H1 (cell line): ENCODE results near the gene SCCPDH. TPM values are rescaled to one million over a fixed set of nuclear protein-coding genes. Genes with fewer than 3 reads are reported as not detected.

ENCODE experiments used
- CTCF ChIA-PET: fragments of 300-600 bp; sonication (Branson Sonifier 250); formaldehyde crosslinking; loops from one replicate; lab custom pipeline; 2021; ENCODE audit not compliant: partially characterized antibody; lab: Charles Lee
- POLR2A ChIA-PET: fragments of 300-600 bp; sonication (Branson Sonifier 250); formaldehyde crosslinking; loops from one replicate; lab custom pipeline; 2021; ENCODE audit warnings: inconsistent platforms; ENCODE audit not compliant: partially characterized antibody; lab: Charles Lee
- DNase-seq, 2 experiments: peaks; one replicate each; pipeline versions ENCODE4 v3.0.0 to v3.0.0-alpha.2; 2010 to 2022; ENCODE audit warnings: low spot score in 2 of 2, low read depth in 1 of 2, mixed read lengths in 1 of 2
- FAIRE-seq: peaks from 2 replicates; lab custom pipeline; 2011; peaks lifted over from hg19 to GRCh38; lab: Jason Lieb, UNC
- H2AFZ ChIP-seq: 2 replicates; pipeline ENCODE4 v1.8.1; 2012; ENCODE audit warnings: low read length, inconsistent platforms
- H2AK5ac ChIP-seq: 2 replicates; pipeline ENCODE4 v1.6.1; 2013; ENCODE audit warnings: low read depth, low read length
- H2BK120ac ChIP-seq: replicated peaks from 2 replicates; pipeline ENCODE3; 2013; ENCODE audit warnings: low read depth, low read length, inconsistent platforms
- H2BK12ac ChIP-seq: 2 replicates; pipeline ENCODE4 v1.6.1; 2013; ENCODE audit warnings: low read depth, low read length
- H2BK15ac ChIP-seq: 2 replicates; pipeline ENCODE4 v1.6.1; 2013; ENCODE audit warnings: low read length
- H2BK20ac ChIP-seq: 2 replicates; pipeline ENCODE4 v1.6.1; 2013; ENCODE audit warnings: low read length
- H2BK5ac ChIP-seq: 2 replicates; pipeline ENCODE4 v1.6.1; 2013; ENCODE audit warnings: low read depth, low read length
- H3K14ac ChIP-seq: 2 replicates; pipeline ENCODE4 v1.6.1; 2013; ENCODE audit warnings: inconsistent platforms; ENCODE audit not compliant: insufficient read length
- H3K18ac ChIP-seq: 2 replicates; pipeline ENCODE4 v1.6.1; 2013; ENCODE audit warnings: low read length; ENCODE audit errors: extremely low read depth
- H3K23ac ChIP-seq: 2 replicates; pipeline ENCODE4 v1.6.1; 2013; ENCODE audit warnings: inconsistent platforms; ENCODE audit not compliant: insufficient read length
- H3K23me2 ChIP-seq: 2 replicates; pipeline ENCODE4 v1.6.1; 2013; ENCODE audit warnings: low read depth, low read length
- H3K27ac ChIP-seq: 2 replicates; pipeline ENCODE4 v1.6.1; 2011; ENCODE audit warnings: low read depth, low read length, inconsistent platforms
- H3K27me3 ChIP-seq, 4 experiments: replicated peaks in 1 of 4; 1 replicate in 1 of 4; 2 replicates in 3 of 4; pipeline versions ENCODE4 v1.6.1 to v1.8.1; 2011 to 2013; ENCODE audit warnings: low read length in 3 of 4, mild to moderate bottlenecking in 3 of 4, inconsistent platforms in 2 of 4, mixed read lengths in 2 of 4, moderate library complexity in 1 of 4; ENCODE audit not compliant: control insufficient read depth in 3 of 4, insufficient read depth in 3 of 4; ENCODE audit errors: extremely low read depth in 1 of 4
- H3K36me3 ChIP-seq, 4 experiments: 2 replicates each; pipeline versions ENCODE4 v1.6.1 to v1.8.1; 2011 to 2013; ENCODE audit warnings: mild to moderate bottlenecking in 4 of 4, low read length in 3 of 4, moderate library complexity in 2 of 4, control low read depth in 1 of 4, inconsistent platforms in 1 of 4; ENCODE audit not compliant: insufficient read depth in 4 of 4, control insufficient read depth in 2 of 4
- H3K4ac ChIP-seq: replicated peaks from 2 replicates; pipeline ENCODE3; 2013; ENCODE audit warnings: low read length, low read depth, mixed read lengths, inconsistent platforms; ENCODE audit not compliant: insufficient read length
- H3K4me1 ChIP-seq, 4 experiments: replicated peaks in 1 of 4; 1 replicate in 1 of 4; 2 replicates in 3 of 4; pipeline versions ENCODE4 v1.6.1 to v1.8.1; 2011 to 2013; ENCODE audit warnings: low read length in 3 of 4, inconsistent platforms in 2 of 4, mixed read lengths in 1 of 4; ENCODE audit not compliant: insufficient read depth in 4 of 4, control insufficient read depth in 3 of 4
- H3K4me2 ChIP-seq, 2 experiments: 2 replicates each; pipeline versions ENCODE4 v1.6.1 to v1.8.1; 2011 to 2013; ENCODE audit warnings: low read depth in 2 of 2, low read length in 2 of 2, control low read depth in 1 of 2, inconsistent platforms in 1 of 2, mild to moderate bottlenecking in 1 of 2; ENCODE audit not compliant: insufficient read depth in 1 of 2
- H3K4me3 ChIP-seq, 4 experiments: fragments of 200-600, 300-600 bp in 1 of 4; sonication (generic), shearing (Covaris generic), sonication (Bioruptor Twin) in 1 of 4; 2 replicates each; pipeline versions ENCODE4 v1.5.1 to v1.8.1; 2011 to 2016; ENCODE audit warnings: low read length in 4 of 4, low read depth in 3 of 4, control low read depth in 2 of 4, inconsistent platforms in 2 of 4, mild to moderate bottlenecking in 2 of 4, mixed read lengths in 1 of 4, moderate library complexity in 1 of 4; ENCODE audit not compliant: insufficient read depth in 2 of 4; ENCODE audit errors: extremely low read depth in 1 of 4
- H3K56ac ChIP-seq: replicated peaks from 2 replicates; pipeline ENCODE3; 2013; ENCODE audit warnings: low read depth, mild to moderate bottlenecking, mixed read lengths, low read length, inconsistent platforms; ENCODE audit not compliant: insufficient read length
- H3K79me1 ChIP-seq: 2 replicates; pipeline ENCODE4 v1.6.1; 2013; ENCODE audit warnings: low read depth, low read length, control low read depth
- H3K79me2 ChIP-seq, 2 experiments: 2 replicates each; pipeline versions ENCODE4 v1.6.1 to v1.8.1; 2012 to 2013; ENCODE audit warnings: low read length in 2 of 2, mild to moderate bottlenecking in 2 of 2, inconsistent platforms in 1 of 2; ENCODE audit not compliant: insufficient read depth in 2 of 2, control insufficient read depth in 1 of 2
- H3K9ac ChIP-seq, 4 experiments: replicated peaks in 1 of 4; 1 replicate in 1 of 4; 2 replicates in 3 of 4; pipeline versions ENCODE4 v1.6.1 to v1.8.1; 2011 to 2013; ENCODE audit warnings: low read depth in 3 of 4, low read length in 3 of 4, control low read depth in 2 of 4, mild to moderate bottlenecking in 2 of 4, moderate library complexity in 2 of 4, inconsistent platforms in 1 of 4; ENCODE audit errors: extremely low read depth in 1 of 4
- H3K9me3 ChIP-seq, 2 experiments: 2 replicates each; pipeline versions ENCODE4 v1.6.1 to v1.8.1; 2012 to 2013; ENCODE audit warnings: mild to moderate bottlenecking in 2 of 2, moderate library complexity in 2 of 2, control low read depth in 1 of 2, inconsistent platforms in 1 of 2, low read depth in 1 of 2, low read length in 1 of 2, mixed read lengths in 1 of 2; ENCODE audit not compliant: insufficient read depth in 2 of 2
- H4K20me1 ChIP-seq, 2 experiments: replicated peaks in 1 of 2; 2 replicates each; pipeline versions ENCODE3 to v1.8.1; 2011 to 2013; ENCODE audit warnings: inconsistent platforms in 2 of 2, low read length in 2 of 2, mild to moderate bottlenecking in 1 of 2; ENCODE audit not compliant: insufficient read depth in 2 of 2, control insufficient read depth in 1 of 2
- H4K5ac ChIP-seq: 2 replicates; pipeline ENCODE4 v1.6.1; 2013; ENCODE audit warnings: low read length, low read depth, mixed read lengths, inconsistent platforms; ENCODE audit not compliant: insufficient read length
- H4K8ac ChIP-seq: 2 replicates; pipeline ENCODE4 v1.8.0; 2013; ENCODE audit warnings: mild to moderate bottlenecking, moderate library complexity, low read length, inconsistent platforms; ENCODE audit not compliant: insufficient read depth; ENCODE audit errors: extremely low read depth
- H4K91ac ChIP-seq: replicated peaks from 2 replicates; pipeline ENCODE3; 2013; ENCODE audit warnings: low read length, mixed read lengths, inconsistent platforms; ENCODE audit not compliant: insufficient read length
- ASH2L ChIP-seq: fragments of 200-600, 300-600 bp; sonication (generic); IDR thresholded peaks from one replicate; pipeline ENCODE4 v1.7.1; 2017; ENCODE audit warnings: low read length
- EP300 ChIP-seq, 2 experiments: IDR thresholded peaks; 1 replicate in 1 of 2; 2 replicates in 1 of 2; pipeline ENCODE4 v1.6.1; 2011 to 2012; ENCODE audit warnings: low read depth in 2 of 2, low read length in 2 of 2, mild to moderate bottlenecking in 2 of 2, borderline replicate concordance in 1 of 2, inconsistent platforms in 1 of 2, moderate library complexity in 1 of 2
- POU5F1 ChIP-seq: IDR thresholded peaks from 2 replicates; pipeline ENCODE4 v1.6.1; 2011; ENCODE audit warnings: low read depth, mild to moderate bottlenecking, low read length, moderate library complexity
- SIX5 ChIP-seq: IDR thresholded peaks from 2 replicates; pipeline ENCODE4 v1.6.1; 2011; ENCODE audit warnings: mild to moderate bottlenecking, low read depth, low read length
- SP4 ChIP-seq: IDR thresholded peaks from 2 replicates; pipeline ENCODE4 v1.6.1; 2012; ENCODE audit warnings: low read length, inconsistent platforms
- SUZ12 ChIP-seq: fragments of 200-600 bp; sonication (generic); IDR thresholded peaks from 2 replicates; pipeline ENCODE4 v1.6.1; 2012; ENCODE audit warnings: mild to moderate bottlenecking, inconsistent platforms, low read length, moderate library complexity, mixed read lengths
- TBP ChIP-seq: IDR thresholded peaks from 2 replicates; pipeline ENCODE4 v1.6.1; 2011; ENCODE audit warnings: low read depth, low read length, improper control_type of control experiment
- WGBS, 2 experiments: shearing (Covaris generic) in 1 of 2; methylation state at CpG; one replicate each; pipeline versions ENCODE4 v1.1.6 to v1.1.7; 2013 to 2015; ENCODE audit warnings: low lambda C conversion rate in 2 of 2, mixed read lengths in 2 of 2, inconsistent platforms in 1 of 2, low coverage in 1 of 2, missing lambda C conversion rate in 1 of 2; ENCODE audit not compliant: insufficient replicate concordance in 2 of 2, insufficient coverage in 1 of 2, insufficient read length in 1 of 2; ENCODE audit errors: extremely low coverage in 1 of 2, missing lambda C conversion rate in 1 of 2; 5-methylcytosine and 5-hydroxymethylcytosine counted together
- polyA plus RNA-seq, 7 experiments: library from polyadenylated mRNA; depleted of rRNA in 3 of 7; stranded (reverse) in 5 of 7; unstranded in 2 of 7; fragments of >200 nt in 5 of 7; fragments of 200-250 nt in 2 of 7; gene quantifications; 1 replicate in 5 of 7; 2 replicates in 1 of 7; 4 replicates in 1 of 7; pipeline versions ENCODE4 v1.2.1 to v1.2.3, GENCODE V29; 2011 to 2013; ENCODE audit warnings: missing spikeins in 2 of 7, mixed read lengths in 2 of 7
- total RNA-seq: library from RNA; stranded (reverse); fragmentation: NEBNext Ultra II Directional; extraction: Animal tissue kit (Norgen Biotek cat#: 25700); gene quantifications from 2 replicates; pipeline ENCODE4 v1.2.1, GENCODE V29; 2021
- TF ChIP-seq, protein P1 (sequence below): IDR thresholded peaks from 2 replicates; pipeline ENCODE4 v1.6.1; 2011; ENCODE audit warnings: low read depth, mild to moderate bottlenecking, low read length; ENCODE audit not compliant: insufficient read depth
- TF ChIP-seq, protein P2 (sequence below): IDR thresholded peaks from 2 replicates; pipeline ENCODE4 v1.6.1; 2012; ENCODE audit warnings: inconsistent platforms

SCCPDH gene
- total and polyA plus RNA-seq, 2 of the 8 experiments (the other 6 are each of a cell fraction or from before 2014, with no cell fraction given), result 9.5 to 17.0 TPM

DNA sequence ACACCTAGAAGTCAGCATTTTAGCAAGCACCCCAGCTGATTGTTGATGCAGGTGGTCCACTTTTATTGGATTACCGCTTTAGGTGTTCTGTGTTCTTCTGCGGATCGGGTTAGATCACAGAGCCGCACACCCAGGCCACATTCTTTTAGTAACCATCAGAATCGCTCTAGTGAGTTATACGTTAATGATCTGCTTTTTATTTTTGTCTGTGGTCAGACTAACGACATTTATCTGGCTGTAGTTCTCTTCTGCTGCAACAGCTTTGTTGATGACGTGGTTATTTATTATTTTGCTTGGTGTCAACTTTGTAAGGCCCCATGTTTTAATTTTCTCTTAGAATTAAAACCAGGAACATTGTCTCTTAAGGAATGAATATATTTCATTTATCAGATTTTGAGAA lies 18.2 kb downstream of the SCCPDH start:
- 88% methylated on average over 8 of the region's 8 CpGs; no CpG with 5 or more reads in 1 of the 2 experiments for WGBS, 2 experiments
- Histone ChIP-seq H3K56ac (no peak overlapping the region), H3K27ac (no peak overlapping the region), H4K5ac (no peak overlapping the region), H2BK12ac (no peak overlapping the region), H4K91ac (no peak overlapping the region), H3K27me3 (no peaks in the 10 kb centered on the region), H2AFZ (no peak overlapping the region), H2AK5ac (no peak overlapping the region), H4K8ac (no peak overlapping the region), H3K4ac (no peak overlapping the region), H3K4me1 (no peaks in the 10 kb centered on the region), H3K79me1 (no peaks in the 10 kb centered on the region), H3K14ac (no peak overlapping the region), H4K20me1 (peaks cover 0 to 3% of the 10 kb centered on the region in 2 experiments), H2BK15ac (no peak overlapping the region), H2BK5ac (no peak overlapping the region), H3K18ac (no peak overlapping the region), H3K4me2 (no peak overlapping the region), H3K23ac (no peak overlapping the region), H3K36me3 (peaks cover 0 to 12% (median 0%) of the 10 kb centered on the region in 4 experiments; a peak in 3 of 8 replicates), H3K4me3 (no peak overlapping the region), H2BK120ac (no peak overlapping the region), H3K9me3 (no peaks in the 10 kb centered on the region), H3K79me2 (no peaks in the 10 kb centered on the region), H3K9ac (no peak overlapping the region), H2BK20ac (no peak overlapping the region), H3K23me2 (peaks cover 3% of the 10 kb centered on the region; the same call in 1 of the 2 replicates)
- ChIA-PET CTCF (interaction anchor here (1.1 to 1.3 kb wide), 2 partner anchors 53 to 81 kb away, joined by 3 to 5 read pairs; no protein-coding TSS in a partner anchor), POLR2A (no interaction called here)
- FAIRE-seq (no peak), DNase-seq (no peak)
- TF ChIP-seq TBP, result no peak
- TF ChIP-seq ASH2L, result no peak
- TF ChIP-seq EP300 (IDR thresholded peaks at IDR 0.05; ENCODE audit: borderline replicate concordance in 1 of 2, low read depth in 2 of 2, low read length in 2 of 2), result no peak
- TF ChIP-seq, protein P1, sequence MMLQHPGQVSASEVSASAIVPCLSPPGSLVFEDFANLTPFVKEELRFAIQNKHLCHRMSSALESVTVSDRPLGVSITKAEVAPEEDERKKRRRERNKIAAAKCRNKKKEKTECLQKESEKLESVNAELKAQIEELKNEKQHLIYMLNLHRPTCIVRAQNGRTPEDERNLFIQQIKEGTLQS, result no peak
- TF ChIP-seq POU5F1, result no peak
- no peak for TF ChIP-seq SUZ12
- TF ChIP-seq SIX5, result no peak
- TF ChIP-seq, protein P2, sequence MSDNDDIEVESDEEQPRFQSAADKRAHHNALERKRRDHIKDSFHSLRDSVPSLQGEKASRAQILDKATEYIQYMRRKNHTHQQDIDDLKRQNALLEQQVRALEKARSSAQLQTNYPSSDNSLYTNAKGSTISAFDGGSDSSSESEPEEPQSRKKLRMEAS, result no peak
- TF ChIP-seq SP4, result no peak
